Mononuclear cell (primary cell): Measurements from ENCODE around the gene CCL26. TPM values are rescaled to one million over a fixed set of nuclear protein-coding genes. Genes with fewer than 3 reads are reported as not detected.
"Not testable (repeated sequence)": the region's sequence is repeated elsewhere in the genome, so short reads cannot be mapped to it uniquely, and the experiment has no call there.

Experiments
- H3K27me3 ChIP-seq: 2 replicates; pipeline ENCODE4 v1.6.0; 2011; ENCODE audit warnings: low read length, control low read depth; ENCODE audit not compliant: insufficient read depth
- H3K4me1 ChIP-seq: 2 replicates; pipeline ENCODE4 v1.5.1; 2011; ENCODE audit warnings: mild to moderate bottlenecking, low read length, control low read depth; ENCODE audit not compliant: insufficient read depth
- H3K4me3 ChIP-seq: 2 replicates; pipeline ENCODE4 v1.5.1; 2011; ENCODE audit warnings: mild to moderate bottlenecking, low read length, moderate library complexity
- H3K9me3 ChIP-seq: 2 replicates; pipeline ENCODE4 v1.5.1; 2011; ENCODE audit warnings: low read depth, mild to moderate bottlenecking, control low read depth, low read length
- total RNA-seq: library from RNA; depleted of rRNA; stranded (reverse); fragments of >200 nt; gene quantifications from one replicate; pipeline ENCODE4 v1.2.3, GENCODE V29; 2012

Gene CCL26
- total RNA-seq, 1 donor = not detected

GRCh38 chr7:75735581-75736350 is 36.2 kb downstream of the CCL26 start:
- Histone ChIP-seq H3K4me1 (peaks cover 25% of the 10 kb centered on the region), H3K4me3 (no peak overlapping the region), H3K27me3 (no peaks in the 10 kb centered on the region), H3K9me3 (no peaks in the 10 kb centered on the region)

- Histone ChIP-seq H3K4me3 (no peak overlapping the region), H3K4me1 (peaks cover 23% of the 10 kb centered on the region), H3K9me3 (no peaks in the 10 kb centered on the region), H3K27me3 (no peaks in the 10 kb centered on the region)
These were observed 37.2 kb downstream of the CCL26 start for GRCh38 chr7:75734586-75735458.

GRCh38 chr7:75732764-75733630 is 39.0 kb downstream of the CCL26 start:
- H3K9me3 ChIP-seq = no peaks in the 10 kb centered on the region
- H3K4me3 ChIP-seq = no peak overlapping the region
- H3K27me3 ChIP-seq = no peaks in the 10 kb centered on the region
- peaks cover 31% of the 10 kb centered on the region for H3K4me1 ChIP-seq

GRCh38 chr7:75732016-75732521 is 39.9 kb downstream of the CCL26 start:
- no peaks in the 10 kb centered on the region for H3K9me3 ChIP-seq
- H3K4me3 ChIP-seq = no peak overlapping the region
- H3K4me1 ChIP-seq = peaks cover 33% of the 10 kb centered on the region
- no peaks in the 10 kb centered on the region for H3K27me3 ChIP-seq

- peaks cover 38% of the 10 kb centered on the region for H3K4me1 ChIP-seq
- H3K4me3 ChIP-seq = no peak overlapping the region
- H3K9me3 ChIP-seq = no peaks in the 10 kb centered on the region
- no peaks in the 10 kb centered on the region for H3K27me3 ChIP-seq
These were observed 42.1 kb downstream of the CCL26 start for GRCh38 chr7:75729851-75730274.

GRCh38 chr7:75727881-75728593 is 44.0 kb downstream of the CCL26 start:
- Histone ChIP-seq H3K4me3 (no peak overlapping the region), H3K9me3 (no peaks in the 10 kb centered on the region), H3K27me3 (no peaks in the 10 kb centered on the region), H3K4me1 (peaks cover 38% of the 10 kb centered on the region)

- H3K4me3 ChIP-seq, H3K9me3 ChIP-seq, H3K27me3 ChIP-seq: not testable (repeated sequence)
- peaks cover 38% of the 10 kb centered on the region for H3K4me1 ChIP-seq
These were observed 44.7 kb downstream of the CCL26 start for GRCh38 chr7:75727351-75727750.

GRCh38 chr7:75725306-75725705 is 46.7 kb downstream of the CCL26 start:
- Histone ChIP-seq H3K27me3 (no peaks in the 10 kb centered on the region), H3K4me3 (no peak overlapping the region), H3K4me1 (peaks cover 36% of the 10 kb centered on the region), H3K9me3 (no peaks in the 10 kb centered on the region)

GRCh38 chr7:75723444-75723843 is 48.6 kb downstream of the CCL26 start:
- Histone ChIP-seq H3K4me3 (no peak overlapping the region), H3K9me3 (no peaks in the 10 kb centered on the region), H3K4me1 (peaks cover 17% of the 10 kb centered on the region), H3K27me3 (no peaks in the 10 kb centered on the region)

- Histone ChIP-seq H3K4me3 (no peak overlapping the region), H3K4me1 (peaks cover 7% of the 10 kb centered on the region), H3K9me3 (no peaks in the 10 kb centered on the region), H3K27me3 (no peaks in the 10 kb centered on the region)
These were observed 49.6 kb downstream of the CCL26 start for GRCh38 chr7:75722373-75722772.

- H3K4me3 ChIP-seq, H3K9me3 ChIP-seq, H3K27me3 ChIP-seq, H3K4me1 ChIP-seq: not testable (repeated sequence)
These were observed 50.1 kb downstream of the CCL26 start for GRCh38 chr7:75721922-75722321.

GRCh38 chr7:75721426-75721825 is 50.6 kb downstream of the CCL26 start:
- peaks cover 6% of the 10 kb centered on the region for H3K4me1 ChIP-seq
- H3K27me3 ChIP-seq = no peaks in the 10 kb centered on the region
- no peak overlapping the region for H3K4me3 ChIP-seq
- H3K9me3 ChIP-seq = no peaks in the 10 kb centered on the region

GRCh38 chr7:75719626-75720025 is 52.4 kb downstream of the CCL26 start:
- no peaks in the 10 kb centered on the region for H3K9me3 ChIP-seq
- H3K4me1 ChIP-seq = no peaks in the 10 kb centered on the region
- no peak overlapping the region for H3K4me3 ChIP-seq
- no peaks in the 10 kb centered on the region for H3K27me3 ChIP-seq
